Measurements from ENCODE around the gene NKD2.

NKD2 gene

GRCh38 chr5:1088031-1088430 is 79.4 kb downstream of the NKD2 start:
- no peaks in the 10 kb centered on the region for H3K4me1 ChIP-seq (ENCODE audit: insufficient read depth, low read length, severe bottlenecking)
- no peak overlapping the region for H3K4me2 ChIP-seq (ENCODE audit: low read length)
- H3K27ac ChIP-seq (ENCODE audit: low read depth, low read length, poor library complexity, severe bottlenecking) = no peak overlapping the region
- no peaks in the 10 kb centered on the region for H3K79me2 ChIP-seq (ENCODE audit: insufficient read depth, low read length)
- no peak for TF ChIP-seq EZH2 (IDR thresholded peaks at IDR 0.05; ENCODE audit: borderline replicate concordance, low read length)
- no peak for TF ChIP-seq CTCF (IDR thresholded peaks at IDR 0.05; ENCODE audit: low read length)
- H3K4me3 ChIP-seq (ENCODE audit: low read depth, low read length, poor library complexity, severe bottlenecking) = no peak overlapping the region
- H3K9ac ChIP-seq (ENCODE audit: low read length) = no peak overlapping the region
- H3K9me2 ChIP-seq (ENCODE audit: low read depth, low read length) = no peaks in the 10 kb centered on the region
- H2AFZ ChIP-seq (ENCODE audit: low read length) = no peak overlapping the region
- no peaks in the 10 kb centered on the region for H3K9me3 ChIP-seq (ENCODE audit: low read length)
- H4K20me1 ChIP-seq (ENCODE audit: insufficient read depth, low read length) = no peaks in the 10 kb centered on the region
- 0 out of 2 replicates have a peak, but pooled peaks cover 7% of the 10 kb centered on the region for H3K27me3 ChIP-seq (ENCODE audit: insufficient read depth, low read length)
- H3K36me3 ChIP-seq (ENCODE audit: insufficient read depth, low read length) = no peaks in the 10 kb centered on the region
- no peaks in the 10 kb centered on the region for H3F3A ChIP-seq (ENCODE audit: insufficient read depth, low read length)

All from OCI-LY1 (cell line).